ENCODE results near the gene FLYWCH2. TPM values are rescaled to one million over a fixed set of nuclear protein-coding genes. Genes with fewer than 3 reads are reported as not detected.

FLYWCH2 gene, protein sequence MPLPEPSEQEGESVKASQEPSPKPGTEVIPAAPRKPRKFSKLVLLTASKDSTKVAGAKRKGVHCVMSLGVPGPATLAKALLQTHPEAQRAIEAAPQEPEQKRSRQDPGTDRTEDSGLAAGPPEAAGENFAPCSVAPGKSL
- 31.3 TPM for total RNA-seq
- long read RNA-seq, transcript FLYWCH2-202 (4 exons, 1,036 nt), result major isoform, 17 of 22 reads
- long read RNA-seq, partial matches to known transcripts, result 0 of 22 reads
- long read RNA-seq, other reads (novel, unspliced or antisense), result 5 of 22 reads

DNA sequence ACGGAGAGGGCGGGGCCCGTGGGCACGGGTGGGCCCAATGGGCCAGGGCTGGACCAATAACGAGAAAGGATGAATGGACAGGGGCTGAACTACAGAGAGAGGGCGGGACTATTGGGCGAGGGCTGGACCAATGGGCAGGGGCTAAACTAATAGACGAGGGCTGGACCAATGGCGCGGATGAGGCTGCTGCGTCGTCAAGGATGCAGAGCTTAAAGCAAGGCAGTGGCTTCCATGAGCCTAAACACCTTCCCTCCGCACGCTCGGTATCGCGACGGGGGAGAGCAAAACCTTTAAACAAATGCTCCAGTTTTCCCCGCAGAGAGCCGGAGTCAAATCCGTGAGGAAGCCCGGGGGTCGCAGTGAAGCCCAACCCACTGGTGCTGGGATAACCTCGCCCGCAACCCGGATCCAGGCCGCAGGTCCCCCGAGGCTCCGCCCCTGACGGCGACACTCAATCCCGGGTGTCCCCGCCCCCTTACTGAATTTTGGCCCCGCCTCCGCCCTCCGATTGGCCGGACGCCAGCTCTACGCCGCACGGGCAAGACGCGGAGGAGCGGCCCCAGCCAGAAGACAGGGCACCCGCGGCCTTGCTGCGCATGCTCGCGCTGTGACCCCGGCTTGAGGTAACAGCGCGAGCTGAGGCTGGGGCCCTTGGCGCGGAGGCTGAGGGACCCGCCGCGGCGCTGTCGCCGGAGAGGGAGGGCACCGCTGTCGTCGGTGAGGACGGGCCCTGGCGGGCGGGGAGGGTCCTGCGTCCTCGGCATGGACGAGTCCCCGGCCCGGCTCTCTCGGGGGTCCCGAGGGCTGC is at the start of gene FLYWCH2:
Gene FLYWCH2, plus strand, starts transcription at position 566 of the 808 bp plus-strand sequence. CDS start 13,235 bp downstream, outside the sequence.
- intact Hi-C loops (cut with DNase I), result loop anchor here (1.0 to 2.0 kb wide), 2 partner anchors 21 to 30 kb away; no protein-coding TSS in a partner anchor

DNA sequence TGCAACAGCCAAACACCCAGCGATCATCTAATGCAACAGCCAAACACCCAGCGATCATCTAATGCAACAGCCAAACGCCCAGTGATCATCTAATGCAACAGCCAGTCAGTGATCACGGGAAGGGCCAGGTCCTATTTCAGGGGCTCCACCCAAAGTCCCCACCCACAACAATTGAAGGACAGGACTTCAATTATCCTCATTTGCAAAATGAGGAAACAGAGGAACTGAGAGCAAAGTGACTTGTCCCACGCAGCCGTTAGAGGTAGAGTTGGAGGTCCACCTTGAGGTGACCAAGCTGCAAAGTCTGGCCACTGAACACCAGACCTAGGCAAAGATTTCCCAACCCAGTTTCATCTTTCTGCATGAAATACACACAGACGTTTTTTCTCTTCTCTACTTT is 49.2 kb upstream of the FLYWCH2 start:
- ATAC-seq, result no peak
- intact Hi-C loops (cut with DNase I), result no loop called here
- no peak for DNase-seq (ENCODE audit: missing footprints)

More for the DNA sequence above, at the start of gene FLYWCH2:
- ATAC-seq, result peak; percentile 98
- peak; percentile 99 for DNase-seq (ENCODE audit: missing footprints)

DNA sequence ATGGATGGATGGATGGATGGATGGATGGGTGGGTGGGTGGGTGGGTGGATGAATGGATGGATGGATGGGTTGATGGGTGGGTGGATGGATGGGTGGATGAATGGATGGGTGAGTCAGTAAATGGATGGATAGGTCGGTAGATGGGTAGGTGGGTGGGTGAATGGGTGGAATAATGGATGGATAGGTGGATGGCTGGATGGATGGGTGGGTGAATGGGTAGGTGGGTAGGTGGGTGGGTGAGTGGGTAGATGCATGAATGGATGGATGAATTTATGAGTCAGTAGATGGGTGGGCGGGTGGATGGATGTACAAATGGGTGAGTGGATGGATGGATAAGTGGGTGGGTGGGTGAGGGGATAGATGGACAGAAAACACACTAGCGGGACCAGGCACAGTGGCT is 48.0 kb upstream of the FLYWCH2 start:
- intact Hi-C loops (cut with DNase I), result no loop called here
- DNase-seq (ENCODE audit: missing footprints), result no peak
- no peak for ATAC-seq

DNA sequence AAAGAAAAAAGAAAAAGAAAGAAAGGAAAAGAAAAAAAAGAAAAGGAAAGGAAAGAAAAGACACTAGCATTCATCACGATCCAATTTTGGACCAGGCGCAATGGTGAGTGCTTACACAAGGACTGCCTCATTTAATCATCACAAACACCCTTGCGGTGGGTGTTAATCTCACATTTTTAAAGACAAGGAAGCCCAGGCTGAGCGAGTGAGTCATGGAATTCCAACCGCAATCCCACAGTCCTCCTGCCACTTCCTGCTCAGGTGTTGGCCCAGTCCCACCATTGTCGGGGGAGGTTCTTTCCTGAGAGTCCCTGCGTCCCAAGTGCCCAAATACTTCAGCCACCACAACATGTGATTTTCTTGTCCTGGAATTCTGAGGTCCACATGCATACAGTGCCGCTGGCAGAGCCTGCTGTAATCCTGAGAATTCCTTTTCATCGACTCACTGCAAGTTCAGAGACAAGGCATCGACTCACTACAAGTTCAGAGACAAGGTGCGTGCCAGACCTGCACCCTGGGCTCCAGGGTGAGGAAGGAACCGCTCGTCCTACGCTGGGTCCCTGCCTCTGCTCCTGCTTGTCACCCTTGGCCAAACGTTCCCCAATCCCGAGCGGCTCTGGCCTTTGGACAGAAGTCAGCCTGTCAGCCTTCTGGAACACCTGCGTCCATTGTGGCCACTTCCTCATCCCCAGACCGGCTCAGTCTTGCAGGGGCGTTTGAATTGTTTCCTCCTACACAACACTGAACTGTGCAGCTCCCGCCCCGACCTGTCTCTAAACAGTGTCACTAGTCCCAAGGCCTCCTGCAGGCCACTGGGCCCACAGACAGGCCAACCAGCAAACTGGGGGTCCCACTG is 47.1 kb upstream of the FLYWCH2 start:
- ATAC-seq (no peak), DNase-seq (ENCODE audit: missing footprints) (no peak)
- intact Hi-C loops (cut with DNase I), result no loop called here

DNA sequence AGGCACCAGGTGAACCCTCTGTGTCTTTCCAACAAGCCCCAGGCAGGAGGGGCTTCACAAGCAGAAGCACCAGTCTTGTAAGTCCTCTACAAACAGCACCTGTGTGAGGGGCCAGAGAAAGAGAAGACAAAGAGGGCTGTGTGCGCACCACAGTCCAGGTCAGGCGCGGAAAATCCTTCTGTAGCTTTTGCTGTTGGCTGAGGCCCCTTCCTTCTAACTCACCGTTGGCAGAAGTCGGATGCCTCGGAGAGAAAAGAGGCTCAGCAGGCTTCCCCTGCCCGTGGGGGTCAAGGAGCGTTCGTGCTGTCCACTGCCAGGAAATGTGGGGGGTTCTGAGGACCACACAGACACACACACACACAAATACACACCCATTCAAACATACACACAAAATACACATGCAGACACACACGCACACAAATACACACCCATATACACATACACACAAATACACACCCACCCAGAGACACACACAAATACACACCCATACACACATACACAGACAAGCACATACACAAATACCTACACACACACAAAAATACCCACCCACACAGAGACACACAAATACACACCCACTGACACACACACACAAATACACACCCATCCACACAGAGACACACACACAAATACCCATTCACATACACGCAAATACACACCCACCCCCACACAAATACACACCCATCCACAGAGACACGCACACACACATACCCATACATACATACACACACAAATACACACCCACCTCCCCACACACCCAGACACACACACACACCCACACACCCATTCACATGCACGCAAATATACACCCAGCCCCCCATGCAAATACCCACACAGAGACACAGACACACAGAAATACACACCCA is 46.1 kb upstream of the FLYWCH2 start:
- ATAC-seq, result no peak
- intact Hi-C loops (cut with DNase I), result no loop called here
- no peak for DNase-seq (ENCODE audit: missing footprints)

DNA sequence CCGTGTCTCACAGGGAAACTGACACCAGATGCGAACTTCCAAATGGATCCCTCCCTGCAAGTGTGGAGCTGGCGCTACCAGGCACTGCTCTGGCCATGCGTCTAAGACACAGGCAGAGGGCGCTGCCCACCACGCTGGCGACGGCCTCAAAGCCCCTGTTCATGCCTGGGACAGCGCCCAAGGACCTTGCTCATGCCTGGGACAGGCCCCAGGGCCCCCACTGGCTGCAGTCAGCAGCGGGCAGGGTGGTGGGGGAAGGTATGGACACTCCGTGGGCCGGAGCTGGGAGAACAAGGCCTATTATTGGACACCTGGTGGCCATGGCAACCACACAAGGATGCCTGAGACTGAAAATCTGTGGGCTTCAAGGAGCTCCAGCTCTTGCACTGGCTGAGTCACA is 44.1 kb upstream of the FLYWCH2 start:
- DNase-seq (ENCODE audit: missing footprints), result no peak
- peak; percentile 55 for ATAC-seq
- intact Hi-C loops (cut with DNase I), result loop anchor here (1.0 kb wide), 1 partner anchor 29 kb away; no protein-coding TSS in a partner anchor

DNA sequence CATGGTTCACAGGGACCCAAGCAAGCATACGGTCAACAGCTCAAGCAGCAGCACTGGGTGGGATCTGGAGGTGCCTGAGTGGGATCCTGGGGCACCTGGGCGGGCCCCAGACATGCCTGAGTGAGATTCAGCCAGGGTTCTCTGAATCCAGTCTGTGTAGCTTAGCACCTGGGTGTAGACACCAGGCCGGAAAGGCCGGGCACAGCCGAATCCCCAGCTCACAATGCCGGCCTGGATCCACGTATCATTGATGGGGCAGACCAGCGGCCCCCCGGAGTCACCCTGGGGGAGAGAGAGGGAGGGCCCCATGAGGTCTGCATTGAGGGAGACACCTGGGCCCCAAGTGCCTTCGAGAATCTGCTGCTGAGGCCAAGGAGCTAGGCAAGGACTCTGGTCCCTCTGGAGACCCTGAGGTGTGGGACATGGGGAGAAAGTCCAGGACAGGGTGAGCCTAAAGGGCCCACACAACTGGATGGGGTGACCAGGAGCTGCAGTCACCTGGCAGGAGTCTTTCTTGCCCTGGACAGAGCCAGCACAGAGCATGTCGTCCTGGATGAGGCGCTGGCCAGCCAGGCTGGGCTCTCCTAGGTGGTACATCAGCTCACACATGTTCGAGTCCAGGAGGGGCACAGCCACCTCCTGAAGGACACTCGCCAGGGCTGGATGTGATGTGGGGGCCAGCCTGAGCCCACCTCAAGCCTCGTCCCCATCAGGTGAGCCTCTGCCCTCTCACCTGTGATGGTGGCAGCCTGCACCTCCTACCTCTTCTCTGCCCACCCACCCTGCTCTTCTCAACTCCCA is 43.2 kb upstream of the FLYWCH2 start:
- DNase-seq (ENCODE audit: missing footprints) (no peak), ATAC-seq (no peak)
- intact Hi-C loops (cut with DNase I), result loop anchor here (1.0 kb wide), 1 partner anchor 28 kb away; no protein-coding TSS in a partner anchor

DNA sequence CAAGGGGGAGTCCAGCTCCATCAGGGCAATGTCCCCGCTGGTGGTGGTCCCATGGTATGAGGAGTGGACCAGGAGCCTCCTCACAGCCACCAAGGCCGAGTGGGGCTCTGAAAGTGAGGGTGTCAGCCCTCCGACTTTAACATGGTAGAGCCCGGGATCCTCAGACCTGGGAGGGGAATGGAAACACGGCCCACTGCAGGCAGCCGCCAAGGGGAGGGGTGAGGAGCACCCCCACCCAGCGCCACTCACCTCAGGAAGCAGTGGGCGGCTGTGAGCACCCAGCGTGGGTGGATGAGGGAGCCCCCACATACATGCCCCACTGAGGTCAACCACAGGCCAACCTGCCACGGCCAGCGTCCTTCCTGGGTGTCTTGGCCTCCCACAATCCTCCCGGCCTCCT is 42.1 kb upstream of the FLYWCH2 start:
- ATAC-seq (no peak), DNase-seq (ENCODE audit: missing footprints) (no peak)
- intact Hi-C loops (cut with DNase I), result no loop called here

DNA sequence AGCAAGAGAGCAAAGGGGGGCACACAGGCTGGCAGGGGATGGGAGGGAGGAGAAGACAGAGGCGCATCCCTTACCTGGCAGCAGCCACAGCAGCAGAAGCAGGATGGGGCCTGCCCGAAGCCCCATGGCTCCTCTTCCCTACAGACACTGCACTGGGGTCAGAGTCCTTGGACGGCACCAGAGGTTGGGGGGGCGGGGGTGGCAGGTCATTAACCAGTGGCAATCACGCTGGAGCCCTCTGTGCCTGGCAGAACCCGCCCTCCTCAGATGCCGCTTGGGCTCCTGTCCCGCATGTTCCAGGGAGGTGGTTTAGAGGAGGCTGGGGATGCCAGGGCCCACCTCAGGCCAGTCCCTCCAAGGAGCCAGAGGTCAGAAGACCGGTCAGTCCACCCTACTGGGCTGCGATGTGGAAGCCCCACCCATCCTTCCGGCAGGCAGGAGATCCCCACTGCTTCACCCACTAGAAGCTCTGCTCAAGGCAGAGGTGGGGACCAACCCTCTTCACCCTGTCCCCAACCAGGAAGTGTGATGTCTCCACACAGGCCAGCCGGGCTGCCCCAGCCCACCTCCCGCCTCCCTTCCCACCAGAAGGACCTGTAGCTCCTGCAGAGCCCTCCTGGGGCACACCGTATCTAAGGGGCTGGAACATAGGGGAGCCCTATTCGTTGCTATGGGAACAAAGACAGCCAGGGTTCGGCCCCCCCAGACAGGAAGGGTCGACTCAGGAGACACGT is 41.2 kb upstream of the FLYWCH2 start:
- no peak for ATAC-seq
- intact Hi-C loops (cut with DNase I), result no loop called here
- DNase-seq (ENCODE audit: missing footprints), result no peak

DNA sequence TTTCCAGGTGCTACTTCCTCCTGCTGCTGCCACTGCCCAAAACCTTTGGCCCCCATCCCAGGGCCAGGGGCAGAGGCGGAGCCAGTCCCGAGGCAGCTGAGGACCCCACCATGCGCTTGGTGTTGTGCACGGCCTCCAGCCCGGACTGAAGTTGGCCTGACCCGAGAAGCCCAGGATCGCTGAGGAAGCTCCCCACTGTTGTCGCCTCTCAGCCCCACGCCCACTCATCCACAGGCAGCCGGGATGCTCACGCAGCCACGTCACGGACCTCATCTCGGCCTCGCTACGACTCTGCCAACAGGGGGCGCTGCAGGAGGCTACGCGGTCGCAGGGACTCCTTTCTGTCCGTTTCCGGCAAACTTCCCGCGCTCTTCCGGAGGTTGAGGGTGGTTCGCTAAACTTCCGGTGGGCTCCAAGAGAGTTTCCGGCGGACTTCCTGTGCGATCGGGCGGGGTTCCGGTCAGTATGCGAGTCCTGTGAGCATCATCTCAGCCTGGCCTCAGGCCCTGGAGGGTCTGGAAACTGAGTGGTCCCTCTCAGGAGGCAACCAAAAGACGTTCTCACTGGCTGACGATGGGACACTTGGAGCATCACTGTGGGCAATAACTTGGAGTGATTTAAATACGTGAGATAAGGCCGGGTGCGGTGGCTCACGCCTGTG is 40.5 kb upstream of the FLYWCH2 start:
- intact Hi-C loops (cut with DNase I), result no loop called here
- ATAC-seq (no peak), DNase-seq (ENCODE audit: missing footprints) (no peak)

DNA sequence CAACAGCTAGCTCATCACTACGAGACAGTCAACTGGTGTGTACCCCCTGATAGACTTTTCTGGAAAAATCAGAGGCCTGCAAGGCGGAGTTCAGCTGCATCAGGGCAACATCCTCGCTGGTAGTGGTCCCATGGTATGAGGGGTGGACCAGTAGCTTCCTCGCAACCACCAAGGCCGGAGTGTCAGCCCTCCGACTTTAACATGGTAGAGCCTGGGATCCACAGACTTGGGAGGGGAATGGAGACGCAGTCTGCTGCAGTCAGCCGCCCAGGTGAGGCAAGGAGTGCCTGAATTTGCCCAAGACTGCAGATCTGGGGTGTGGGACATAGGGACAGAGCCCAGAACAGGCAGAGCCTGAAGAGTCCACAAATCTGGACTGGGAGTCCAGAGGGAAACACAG is 39.5 kb upstream of the FLYWCH2 start:
- intact Hi-C loops (cut with DNase I), result no loop called here
- ATAC-seq (no peak), DNase-seq (ENCODE audit: missing footprints) (no peak)

DNA sequence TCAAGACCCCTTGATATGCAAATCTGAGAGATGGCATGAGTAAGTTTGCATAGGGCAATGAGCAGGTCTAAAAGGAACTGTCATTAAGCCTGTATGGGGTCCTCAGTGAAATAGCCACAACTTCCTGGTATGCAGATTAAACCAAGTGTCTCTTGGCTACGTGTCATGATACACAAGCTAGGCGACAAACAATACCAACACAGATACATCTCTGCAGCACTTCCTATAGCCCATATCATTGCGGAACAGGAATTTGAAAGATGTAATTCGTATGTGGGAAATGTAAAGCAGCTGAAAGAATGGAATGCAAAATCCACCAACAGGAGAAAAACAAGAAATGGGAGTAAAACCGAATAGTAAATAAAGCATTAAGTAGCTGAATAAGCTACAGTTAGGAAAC is 37.9 kb upstream of the FLYWCH2 start:
- no peak for DNase-seq (ENCODE audit: missing footprints)
- intact Hi-C loops (cut with DNase I), result no loop called here
- no peak for ATAC-seq

DNA sequence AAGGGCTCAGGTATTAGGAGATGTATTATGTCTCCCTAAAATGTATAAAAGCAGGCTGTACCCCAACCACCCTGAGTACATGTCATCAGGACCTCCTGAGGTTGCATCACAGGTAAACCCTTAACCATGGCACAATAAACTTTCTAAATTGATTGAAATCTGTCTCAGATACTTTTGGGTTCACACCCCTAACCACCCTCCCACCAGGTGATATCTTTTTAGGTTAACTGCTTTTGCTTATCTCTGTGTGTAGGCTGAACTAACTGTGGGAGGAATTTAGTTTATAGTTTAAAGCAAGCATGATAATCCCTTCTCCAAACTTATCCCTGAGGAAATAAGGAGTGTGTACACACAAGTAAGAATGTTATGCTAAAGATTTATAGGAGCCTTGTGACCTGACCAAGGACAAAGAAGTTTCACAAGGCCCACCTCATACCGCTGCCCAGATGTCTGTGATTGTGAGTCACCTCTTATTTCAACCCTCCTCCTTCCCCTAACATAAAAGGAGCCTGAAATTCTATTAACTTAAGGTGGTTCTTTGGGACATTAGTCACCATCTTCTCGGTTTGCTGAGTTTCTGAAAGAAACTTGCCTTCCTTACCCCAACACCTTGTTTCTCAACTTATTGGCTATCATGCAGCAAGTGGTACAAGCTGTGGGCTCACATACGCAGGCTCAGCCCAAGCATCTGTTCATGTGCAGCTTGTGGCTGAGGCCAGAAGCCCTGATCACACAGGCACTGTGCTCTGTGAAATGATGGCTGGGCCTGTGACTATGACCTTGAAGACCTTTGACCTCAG is 36.3 kb upstream of the FLYWCH2 start:
- ATAC-seq (no peak), DNase-seq (ENCODE audit: missing footprints) (no peak)
- intact Hi-C loops (cut with DNase I), result no loop called here

DNA sequence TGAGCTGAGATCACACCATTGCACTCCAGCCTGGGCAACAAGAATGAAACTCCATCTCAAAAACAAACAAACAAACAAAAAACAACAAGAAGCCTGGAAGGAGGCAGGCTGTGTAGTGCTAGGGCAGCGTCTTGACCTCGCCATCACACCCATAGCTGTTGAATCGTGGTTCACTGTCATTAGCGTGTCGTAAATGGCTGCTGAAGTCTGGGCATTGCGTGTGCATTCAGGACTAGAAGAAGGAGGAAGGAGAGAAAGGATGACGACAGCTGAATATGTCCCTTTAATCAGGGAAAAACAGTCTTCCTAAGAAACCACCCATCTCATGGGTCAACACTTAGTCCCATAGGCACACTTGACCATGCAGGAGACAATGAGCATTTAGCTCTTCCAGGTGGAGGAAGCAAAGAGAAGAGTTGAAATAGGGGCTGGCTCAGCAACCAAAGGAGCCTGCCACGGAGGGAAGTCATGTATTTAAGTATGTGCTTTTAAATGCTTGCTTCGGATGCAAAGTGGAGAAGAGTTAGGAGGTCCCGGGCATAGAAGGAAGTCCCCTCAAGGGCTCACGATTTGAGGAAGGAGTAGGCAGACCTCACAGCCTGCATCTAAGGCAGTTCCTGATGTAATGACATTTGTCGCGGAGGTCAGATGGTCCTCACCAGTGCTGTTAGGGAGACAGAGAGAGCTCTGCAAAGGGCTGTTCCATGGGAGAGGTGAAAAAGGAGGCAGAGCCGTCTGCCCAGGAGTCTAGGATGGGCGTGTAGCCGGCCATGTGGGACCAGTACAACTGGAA is 33.9 kb upstream of the FLYWCH2 start:
- DNase-seq (ENCODE audit: missing footprints) (no peak), ATAC-seq (no peak)
- intact Hi-C loops (cut with DNase I), result no loop called here
